Lower leg skin (tissue), 4 donors: ENCODE data around the gene KHDRBS2. TPM values are rescaled to one million over a fixed set of nuclear protein-coding genes. Genes with fewer than 3 reads are reported as not detected.

Source experiments
- DNase-seq, 2 donors: peaks; one replicate each; pipeline ENCODE4 v3.0.0-alpha.2; 2019; ENCODE audit warnings: low spot score in 2 of 2
- H3K4me3 ChIP-seq: fragments of 200-600 bp; sonication (generic); 2 replicates; pipeline ENCODE4 v1.5.1; 2017; ENCODE audit warnings: mild to moderate bottlenecking, low read depth; ENCODE audit not compliant: poor library complexity, severe bottlenecking
- POLR2A ChIP-seq, 2 donors: fragments of 450-650 bp; IDR thresholded peaks; one replicate each; pipeline ENCODE4 v1.6.1; 2016 to 2017; ENCODE audit warnings: antibody characterized with exemption in 2 of 2, mild to moderate bottlenecking in 1 of 2, moderate library complexity in 1 of 2
- WGBS, 2 donors: methylation state at CpG; one replicate each; pipeline ENCODE4 v1.1.5; 2018; 5-methylcytosine and 5-hydroxymethylcytosine counted together
- intact Hi-C: fragments of 100-400 bp; cut with DNase I; formaldehyde crosslinking; loops from one replicate; pipeline ENCODE4 v1.15.0; 2023; ENCODE audit warnings: low total_unique reads
- total RNA-seq, 4 donors: library from RNA; depleted of rRNA; stranded (reverse); fragments of >200 nt; gene quantifications; one replicate each; pipeline ENCODE4 v1.1.0, GENCODE V29; 2016
- TF ChIP-seq, protein P1 (sequence below), 3 donors: fragments of 450-650 bp; IDR thresholded peaks; one replicate each; pipeline ENCODE4 v1.5.1; 2016; ENCODE audit warnings: antibody characterized with exemption in 3 of 3, mild to moderate bottlenecking in 3 of 3, moderate library complexity in 2 of 3

KHDRBS2 gene
- total RNA-seq, 4 donors from 2014 or later = 0.19 TPM; not detected in 3

DNA sequence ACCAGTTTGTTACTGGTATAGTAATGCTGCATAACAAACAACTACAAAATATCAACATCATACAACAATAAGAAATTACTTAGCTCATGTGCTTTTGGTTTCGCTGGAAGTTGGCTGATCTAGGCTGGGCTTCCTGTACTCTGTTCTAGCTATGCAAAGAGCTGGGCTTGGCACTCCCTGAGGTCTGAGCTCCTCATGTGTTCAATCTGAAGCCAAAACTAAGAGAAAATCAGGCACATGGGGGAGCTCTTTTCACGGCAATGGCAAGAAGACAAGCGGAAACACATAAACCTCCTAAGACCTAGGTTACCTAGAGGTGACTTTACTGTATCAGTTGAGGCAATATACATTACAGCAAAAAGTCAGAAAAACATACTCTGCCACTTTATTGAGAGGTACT is 574.2 kb downstream of the KHDRBS2 start:
- 49 to 91% methylated on average over 3 of the region's 3 CpGs for WGBS, 2 donors
- DNase-seq = no peak
- no peak overlapping the region for H3K4me3 ChIP-seq
- TF ChIP-seq POLR2A (IDR thresholded peaks at IDR 0.05) = no peak
- TF ChIP-seq, protein P1, sequence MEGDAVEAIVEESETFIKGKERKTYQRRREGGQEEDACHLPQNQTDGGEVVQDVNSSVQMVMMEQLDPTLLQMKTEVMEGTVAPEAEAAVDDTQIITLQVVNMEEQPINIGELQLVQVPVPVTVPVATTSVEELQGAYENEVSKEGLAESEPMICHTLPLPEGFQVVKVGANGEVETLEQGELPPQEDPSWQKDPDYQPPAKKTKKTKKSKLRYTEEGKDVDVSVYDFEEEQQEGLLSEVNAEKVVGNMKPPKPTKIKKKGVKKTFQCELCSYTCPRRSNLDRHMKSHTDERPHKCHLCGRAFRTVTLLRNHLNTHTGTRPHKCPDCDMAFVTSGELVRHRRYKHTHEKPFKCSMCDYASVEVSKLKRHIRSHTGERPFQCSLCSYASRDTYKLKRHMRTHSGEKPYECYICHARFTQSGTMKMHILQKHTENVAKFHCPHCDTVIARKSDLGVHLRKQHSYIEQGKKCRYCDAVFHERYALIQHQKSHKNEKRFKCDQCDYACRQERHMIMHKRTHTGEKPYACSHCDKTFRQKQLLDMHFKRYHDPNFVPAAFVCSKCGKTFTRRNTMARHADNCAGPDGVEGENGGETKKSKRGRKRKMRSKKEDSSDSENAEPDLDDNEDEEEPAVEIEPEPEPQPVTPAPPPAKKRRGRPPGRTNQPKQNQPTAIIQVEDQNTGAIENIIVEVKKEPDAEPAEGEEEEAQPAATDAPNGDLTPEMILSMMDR (IDR thresholded peaks at IDR 0.05) = no peak
- intact Hi-C loops = no loop called here

DNA sequence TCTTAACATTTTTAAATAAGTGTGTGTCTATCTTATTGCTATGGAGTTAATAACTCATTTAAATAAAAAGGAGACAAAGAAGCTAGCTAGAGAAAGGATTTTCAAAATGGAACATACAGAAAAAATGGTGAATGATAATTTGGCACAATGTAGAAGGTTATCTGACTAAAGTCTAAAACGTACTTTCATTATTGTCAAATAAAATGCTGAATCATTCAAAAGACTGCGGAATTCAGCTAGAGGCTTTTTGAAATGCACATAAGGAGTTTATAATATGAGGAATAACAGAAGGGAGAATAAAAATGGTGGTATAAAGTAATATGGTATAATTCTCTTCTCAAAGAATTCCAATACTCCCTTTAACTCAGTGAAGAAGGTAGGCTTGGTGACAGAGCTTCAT is 597.9 kb downstream of the KHDRBS2 start:
- TF ChIP-seq POLR2A (IDR thresholded peaks at IDR 0.05) = no peak
- TF ChIP-seq, protein P1 (IDR thresholded peaks at IDR 0.05) = no peak
- intact Hi-C loops = no loop called here
- WGBS, 2 donors = 83 to 85% methylated on average over 2 of the region's 2 CpGs
- DNase-seq = no peak
- H3K4me3 ChIP-seq = no peak overlapping the region

GRCh38 chr6:61682562-61682961 is 603.5 kb downstream of the KHDRBS2 start:
- no peak for DNase-seq
- no peak overlapping the region for H3K4me3 ChIP-seq
- WGBS, 2 donors = 31 to 43% methylated on average over 2 of the region's 2 CpGs
- TF ChIP-seq POLR2A (IDR thresholded peaks at IDR 0.05) = no peak
- TF ChIP-seq, protein P1 (IDR thresholded peaks at IDR 0.05) = no peak
- intact Hi-C loops = no loop called here

DNA sequence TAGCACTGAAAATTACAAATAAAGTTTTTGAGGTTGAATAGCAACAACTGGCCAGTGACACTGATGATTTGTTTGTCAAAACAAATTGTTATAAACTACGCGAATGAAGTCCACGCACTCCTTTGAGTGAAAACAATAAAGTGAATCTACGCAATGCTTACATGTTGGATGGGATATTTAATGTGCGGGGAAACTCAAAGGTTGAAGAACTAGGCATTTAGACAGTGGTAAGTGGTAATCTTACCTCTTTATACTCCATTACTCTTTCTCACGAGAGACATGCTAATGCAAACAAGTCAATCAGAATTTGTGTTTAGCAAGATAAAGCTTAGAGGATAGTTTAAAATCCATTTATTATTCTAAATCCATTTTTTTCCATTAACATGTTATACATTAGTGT is 606.4 kb downstream of the KHDRBS2 start:
- intact Hi-C loops = no loop called here
- WGBS, 2 donors = 95% methylated on average over 6 of the region's 6 CpGs
- DNase-seq = no peak
- TF ChIP-seq POLR2A (IDR thresholded peaks at IDR 0.05) = no peak
- TF ChIP-seq, protein P1 (IDR thresholded peaks at IDR 0.05) = no peak
- H3K4me3 ChIP-seq = no peak overlapping the region

GRCh38 chr6:61675734-61676133 is 610.3 kb downstream of the KHDRBS2 start:
- no peak overlapping the region for H3K4me3 ChIP-seq
- intact Hi-C loops = no loop called here
- 79% methylated on average over 2 of the region's 2 CpGs for WGBS, 2 donors
- DNase-seq = no peak
- TF ChIP-seq POLR2A (IDR thresholded peaks at IDR 0.05) = no peak
- TF ChIP-seq, protein P1 (IDR thresholded peaks at IDR 0.05) = no peak

GRCh38 chr6:61649845-61650244 is 636.2 kb downstream of the KHDRBS2 start:
- intact Hi-C loops = no loop called here
- no peak overlapping the region for H3K4me3 ChIP-seq
- DNase-seq = no peak
- WGBS, 2 donors = 70 to 80% methylated on average over 1 of the region's 1 CpG
- TF ChIP-seq, protein P1 (IDR thresholded peaks at IDR 0.05) = no peak
- no peak for TF ChIP-seq POLR2A (IDR thresholded peaks at IDR 0.05)
